PC-3 (cell line): ENCODE data around the gene PVALB. TPM values are rescaled to one million over a fixed set of nuclear protein-coding genes. Genes with fewer than 3 reads are reported as not detected.

Source experiments
- ATAC-seq: fragments of 200-7000 bp; cut with Tn5 transposase; 2 replicates; pipeline ENCODE4 v1.9.1; 2020; ENCODE audit warnings: mild to moderate bottlenecking, moderate library complexity
- BruUV-seq: library from RNA; stranded (reverse); fragments of 400-500 nt; replicated peaks from 2 replicates; lab custom pipeline; 2021; lab: Mats Ljungman, UMichigan
- CTCF ChIA-PET: fragments of 300-600 bp; sonication (Branson Sonifier 250); formaldehyde crosslinking; loops from one replicate; lab custom pipeline; 2022; ENCODE audit warnings: antibody characterized with exemption; lab: Charles Lee
- POLR2A ChIA-PET: fragments of 300-600 bp; sonication (Branson Sonifier 250); formaldehyde crosslinking; loops from one replicate; lab custom pipeline; 2022; ENCODE audit warnings: antibody characterized with exemption; ENCODE audit not compliant: unreplicated experiment; lab: Charles Lee
- DNase-seq: peaks from one replicate; pipeline ENCODE4 v3.0.0-alpha.2; 2015
- H2AFZ ChIP-seq: fragments of 300-600 bp; sonication (generic); 2 replicates; pipeline ENCODE4 v1.6.0; 2016; ENCODE audit warnings: antibody characterized with exemption, low read length
- H3F3A ChIP-seq: fragments of 300-600 bp; sonication (generic); one replicate; pipeline ENCODE4 v1.6.0; 2017; ENCODE audit warnings: antibody characterized with exemption, low read length, control low read depth, mild to moderate bottlenecking; ENCODE audit not compliant: unreplicated experiment
- H3K27ac ChIP-seq: fragments of 300-600 bp; sonication (generic); 2 replicates; pipeline ENCODE4 v1.5.1; 2016; ENCODE audit warnings: mild to moderate bottlenecking, low read length
- H3K27me3 ChIP-seq: fragments of 300-600 bp; sonication (generic); 2 replicates; pipeline ENCODE4 v1.6.1; 2016; ENCODE audit warnings: low read length, mixed read lengths
- H3K36me3 ChIP-seq: fragments of 300-600 bp; sonication (generic); 2 replicates; pipeline ENCODE4 v1.6.1; 2016; ENCODE audit warnings: low read depth, mixed run types, low read length, mixed read lengths
- H3K4me1 ChIP-seq: fragments of 300-600 bp; sonication (generic); 2 replicates; pipeline ENCODE4 v1.5.1; 2016; ENCODE audit warnings: low read length; ENCODE audit not compliant: insufficient read depth
- H3K4me2 ChIP-seq: fragments of 300-600 bp; sonication (generic); 2 replicates; pipeline ENCODE4 v1.6.0; 2016; ENCODE audit warnings: low read length
- H3K4me3 ChIP-seq: fragments of 300-600 bp; sonication (generic); 2 replicates; pipeline ENCODE4 v1.5.1; 2016; ENCODE audit warnings: mild to moderate bottlenecking, low read length, mixed read lengths
- H3K79me2 ChIP-seq: fragments of 300-600 bp; sonication (generic); 2 replicates; pipeline ENCODE4 v1.6.1; 2017; ENCODE audit warnings: low read length, mixed read lengths
- H3K9ac ChIP-seq: fragments of 300-600 bp; sonication (generic); 2 replicates; pipeline ENCODE4 v1.6.0; 2016; ENCODE audit warnings: mild to moderate bottlenecking, low read length
- H3K9me2 ChIP-seq: fragments of 300-600 bp; sonication (generic); replicated peaks from 2 replicates; pipeline ENCODE4 v1.6.1; 2016; ENCODE audit warnings: mixed run types, low read length, mixed read lengths
- H3K9me3 ChIP-seq: fragments of 300-600 bp; sonication (generic); 2 replicates; pipeline ENCODE4 v1.6.1; 2016; ENCODE audit warnings: low read length, mixed read lengths
- H4K20me1 ChIP-seq: fragments of 300-600 bp; sonication (generic); 2 replicates; pipeline ENCODE4 v1.6.1; 2016; ENCODE audit warnings: low read length, mixed read lengths
- CTCF ChIP-seq: fragments of 300-600 bp; sonication (generic); conservative IDR thresholded peaks from 2 replicates; pipeline ENCODE4 v1.5.1; 2017; ENCODE audit warnings: antibody characterized with exemption, low read depth, mild to moderate bottlenecking, low read length
- EZH2 ChIP-seq: fragments of 300-600 bp; sonication (generic); IDR thresholded peaks from one replicate; pipeline ENCODE4 v1.6.1; 2017; ENCODE audit warnings: antibody characterized with exemption, mild to moderate bottlenecking, low read length; ENCODE audit not compliant: unreplicated experiment
- EZH2phosphoT487 ChIP-seq: fragments of 300-600 bp; sonication (generic); IDR thresholded peaks from 2 replicates; pipeline ENCODE4 v1.6.1; 2018; ENCODE audit warnings: mild to moderate bottlenecking, antibody characterized with exemption, low read length, borderline replicate concordance
- intact Hi-C: fragments of 100-400 bp; cut with micrococcal nuclease; formaldehyde crosslinking; loops from 2 replicates; pipeline ENCODE4 v1.9.0; 2023
- total RNA-seq: library from RNA; depleted of rRNA; stranded (reverse); fragments of >200 nt; gene quantifications from 2 replicates; pipeline ENCODE4 v1.2.3, GENCODE V29; 2014

The PVALB gene
- total RNA-seq, 1 experiment from 2014 or later: not detected

- CTCF ChIA-PET: no interaction called here
- Histone ChIP-seq H3K9ac (no peak overlapping the region), H3K27ac (no peak overlapping the region), H3K79me2 (no peaks in the 10 kb centered on the region), H4K20me1 (no peaks in the 10 kb centered on the region), H3K9me2 (no peaks in the 10 kb centered on the region), H3K4me1 (no peaks in the 10 kb centered on the region), H3K36me3 (no peaks in the 10 kb centered on the region; the same call in 1 of the 2 replicates), H3K9me3 (no peaks in the 10 kb centered on the region), H2AFZ (no peak overlapping the region), H3F3A (no peaks in the 10 kb centered on the region), H3K27me3 (0 out of 2 replicates have a peak, but pooled peaks cover 6% of the 10 kb centered on the region), H3K4me2 (no peak overlapping the region), H3K4me3 (no peak overlapping the region)
- intact Hi-C loops: no loop called here
- POLR2A ChIA-PET: no interaction called here
- BruUV-seq: no TSS peak
- DNase-seq (no peak), ATAC-seq (no peak)
- TF ChIP-seq CTCF (no peak), EZH2phosphoT487 (no peak), EZH2 (no peak)
Observed at GRCh38 chr22:36858156-36858555, 41.3 kb upstream of the PVALB start.

GRCh38 chr22:36856792-36857135 lies 39.9 kb upstream of the PVALB start:
- no TSS peak for BruUV-seq
- H3K9me2 ChIP-seq: no peaks in the 10 kb centered on the region
- H3K27me3 ChIP-seq: 0 out of 2 replicates have a peak, but pooled peaks cover 6% of the 10 kb centered on the region
- H2AFZ ChIP-seq: peak overlapping the region; percentile 53
- no peak overlapping the region for H3K9ac ChIP-seq
- H4K20me1 ChIP-seq: no peaks in the 10 kb centered on the region
- DNase-seq (no peak), ATAC-seq (no peak)
- peak overlapping the region; percentile 70 for H3K4me2 ChIP-seq
- no peaks in the 10 kb centered on the region for H3K9me3 ChIP-seq
- no peaks in the 10 kb centered on the region for H3K79me2 ChIP-seq
- H3K36me3 ChIP-seq: no peaks in the 10 kb centered on the region; the same call in 1 of the 2 replicates
- ChIA-PET CTCF (interaction anchor here (1.1 to 1.3 kb wide), 2 partner anchors 75 to 81 kb away, joined by 9 read pairs; partner anchors contain the start of gene IFT27), POLR2A (no interaction called here)
- TF ChIP-seq EZH2phosphoT487: no peak
- TF ChIP-seq CTCF: no peak
- no peak for TF ChIP-seq EZH2
- no peak overlapping the region for H3K4me3 ChIP-seq
- no peak overlapping the region for H3K27ac ChIP-seq
- no peaks in the 10 kb centered on the region for H3K4me1 ChIP-seq
- H3F3A ChIP-seq: no peaks in the 10 kb centered on the region
- intact Hi-C loops: loop anchor here (1.0 kb wide), 2 partner anchors 74 to 309 kb away; no protein-coding TSS in a partner anchor

GRCh38 chr22:36856121-36856791 lies 39.4 kb upstream of the PVALB start:
- Histone ChIP-seq H3K27me3 (0 out of 2 replicates have a peak, but pooled peaks cover 6% of the 10 kb centered on the region), H3K9ac (no peak overlapping the region), H3K4me1 (no peaks in the 10 kb centered on the region), H3F3A (no peaks in the 10 kb centered on the region), H3K79me2 (no peaks in the 10 kb centered on the region), H3K9me2 (no peaks in the 10 kb centered on the region), H4K20me1 (no peaks in the 10 kb centered on the region), H3K27ac (no peak overlapping the region), H3K36me3 (no peaks in the 10 kb centered on the region; the same call in 1 of the 2 replicates), H3K4me2 (peak overlapping the region; percentile 70), H3K9me3 (no peaks in the 10 kb centered on the region), H3K4me3 (no peak overlapping the region), H2AFZ (peak overlapping the region; percentile 53)
- CTCF ChIA-PET: interaction anchor here (0.5 to 1.3 kb wide), 10 partner anchors 13 to 341 kb away, joined by 3 to 9 read pairs (median 4); partner anchors contain the start of gene IFT27
- ATAC-seq: peak; percentile 95
- peak; percentile 76 for DNase-seq
- POLR2A ChIA-PET: no interaction called here
- BruUV-seq: no TSS peak
- TF ChIP-seq EZH2: no peak
- TF ChIP-seq CTCF: peak; percentile 99
- intact Hi-C loops: loop anchor here (1.0 kb wide), 2 partner anchors 74 to 309 kb away; no protein-coding TSS in a partner anchor
